RCC 7860 (cell line): ENCODE measurements around the gene NANOGP8.
"Not testable (repeated sequence)": the region's sequence is repeated elsewhere in the genome, so short reads cannot be mapped to it uniquely, and the experiment has no call there.

Source experiments
- DNase-seq: peaks from one replicate; pipeline ENCODE4 v3.0.0-alpha.2; 2015; ENCODE audit warnings: low spot score
- FAIRE-seq: peaks from 2 replicates; lab custom pipeline; 2012; peaks lifted over from hg19 to GRCh38; lab: Jason Lieb, UNC

Gene NANOGP8

DNA sequence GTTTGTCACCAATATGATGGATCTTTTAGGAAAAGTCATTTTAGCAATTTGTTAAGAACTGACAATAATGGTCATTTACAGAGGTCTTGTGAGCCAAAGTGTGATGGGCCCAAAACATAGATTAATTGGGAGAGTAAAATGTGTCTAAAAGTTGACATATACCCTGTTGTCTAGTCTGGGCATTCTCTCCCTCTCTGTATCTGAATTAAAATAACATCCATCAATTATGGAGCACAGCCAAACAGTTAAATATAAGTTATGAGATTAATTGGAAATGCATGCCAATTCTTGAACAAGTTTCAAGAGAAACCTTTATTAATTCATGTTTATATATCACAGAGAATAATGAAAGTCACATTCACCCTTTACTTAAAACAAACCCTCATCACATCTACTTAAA lies 13.6 kb upstream of the NANOGP8 start:
- FAIRE-seq (no peak), DNase-seq (no peak)

DNA sequence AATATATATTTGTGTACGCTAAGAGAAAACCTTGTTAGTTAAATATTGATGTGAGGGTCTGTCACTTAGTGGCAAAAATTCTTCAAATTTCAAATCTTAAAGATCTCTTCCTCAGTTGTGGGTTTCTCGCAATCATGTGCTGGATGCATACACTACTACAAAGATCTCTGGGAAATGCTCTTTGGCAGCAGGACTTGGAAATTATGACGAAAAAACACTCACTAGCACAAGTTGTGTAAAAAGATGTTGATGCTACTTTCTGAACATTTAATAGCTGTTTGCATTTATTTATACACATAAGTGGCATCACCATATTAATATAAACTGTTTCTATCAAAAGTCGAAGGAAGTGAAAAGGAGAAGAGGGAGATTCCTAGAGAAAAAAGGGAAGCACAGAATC lies 10.8 kb upstream of the NANOGP8 start:
- FAIRE-seq: no peak
- no peak for DNase-seq

DNA sequence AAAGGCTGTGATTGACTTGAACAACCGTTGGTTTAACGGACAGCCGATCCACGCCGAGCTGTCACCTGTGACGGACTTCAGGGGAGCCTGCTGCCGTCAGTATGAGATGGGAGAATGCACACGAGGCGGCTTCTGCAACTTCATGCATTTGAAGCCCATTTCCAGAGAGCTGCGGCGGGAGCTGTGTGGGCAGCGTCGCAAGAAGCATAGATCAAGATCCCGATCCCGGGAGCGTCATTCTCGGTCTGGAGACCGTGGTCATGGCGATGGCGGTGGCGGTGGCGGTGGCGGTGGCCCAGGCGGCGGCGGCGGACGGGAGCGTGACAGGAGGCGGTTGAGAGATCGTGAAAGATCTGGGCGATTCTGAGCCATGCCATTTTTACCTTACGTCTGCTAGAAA lies 7.8 kb upstream of the NANOGP8 start:
- DNase-seq: no peak
- no peak for FAIRE-seq

DNA sequence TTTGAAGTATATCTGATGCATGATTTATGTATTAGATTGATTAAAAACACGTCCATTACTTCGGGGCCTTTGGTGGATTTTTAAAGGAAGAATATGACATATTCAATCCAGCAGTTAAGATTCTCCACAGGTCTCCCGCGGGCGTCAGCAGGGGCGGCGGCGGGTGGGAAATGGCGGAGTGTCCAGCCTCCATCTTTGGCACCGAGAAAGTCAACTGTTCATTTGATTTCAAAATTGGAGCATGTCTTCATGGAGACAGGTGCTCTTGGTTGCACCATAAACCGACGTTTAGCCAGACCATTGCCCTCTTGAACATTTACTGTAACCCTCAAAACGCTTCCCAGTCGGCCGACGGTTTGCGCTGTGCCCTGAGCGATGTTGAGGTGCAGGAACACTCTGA lies 7.2 kb upstream of the NANOGP8 start:
- FAIRE-seq: no peak
- no peak for DNase-seq

DNA sequence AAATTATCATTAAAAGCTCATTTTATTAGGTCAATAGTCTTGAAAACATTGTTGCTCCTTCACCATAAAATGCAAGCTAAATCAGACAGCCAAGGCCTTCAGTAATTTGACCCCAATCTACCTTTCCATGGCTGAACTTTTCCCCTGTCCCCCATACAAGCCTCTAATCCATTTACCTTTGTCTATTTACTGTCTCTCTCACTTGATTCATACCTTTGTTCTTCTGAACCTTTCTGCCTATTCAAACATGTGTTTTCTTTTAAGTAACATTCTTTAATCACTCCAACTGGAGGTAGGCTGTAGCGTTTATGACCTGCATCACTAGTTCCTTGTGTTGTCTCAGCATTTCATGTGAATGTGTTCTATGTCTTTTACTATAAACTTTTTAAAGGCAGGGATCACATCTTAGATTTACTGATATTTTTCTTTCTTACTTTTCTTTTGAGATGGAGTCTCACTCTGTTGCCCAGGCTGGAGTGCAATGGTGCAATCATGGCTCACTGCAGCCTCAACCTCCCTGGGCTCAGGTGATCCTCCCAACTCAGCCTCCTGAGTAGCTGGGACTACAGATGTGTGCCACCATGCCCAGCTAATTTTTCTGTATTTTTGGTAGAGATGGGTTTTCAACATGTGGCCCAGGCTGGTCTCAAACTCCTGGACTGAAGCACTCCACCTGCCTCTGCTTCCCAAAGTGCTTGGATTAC lies 5.2 kb upstream of the NANOGP8 start:
- FAIRE-seq (no peak), DNase-seq (no peak)

DNA sequence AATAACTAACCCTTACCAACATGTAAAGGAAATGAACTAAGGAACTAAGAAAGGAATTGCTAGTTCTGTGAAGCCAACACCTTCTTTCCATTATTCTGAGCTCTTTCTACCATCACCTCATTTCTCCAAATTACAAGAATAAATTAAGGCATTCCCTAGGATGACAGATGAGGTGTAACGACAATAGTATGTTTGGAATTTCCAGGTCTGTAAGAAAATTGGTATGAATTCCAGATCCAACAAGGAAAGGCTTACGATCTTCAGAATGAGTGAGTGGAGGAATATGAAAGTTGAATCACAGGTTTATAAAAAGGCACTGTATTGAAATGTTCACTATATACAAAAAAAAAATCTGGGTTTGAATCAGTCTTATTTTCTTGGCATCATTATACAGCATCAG lies 4.5 kb upstream of the NANOGP8 start:
- DNase-seq (no peak), FAIRE-seq (no peak)

DNA sequence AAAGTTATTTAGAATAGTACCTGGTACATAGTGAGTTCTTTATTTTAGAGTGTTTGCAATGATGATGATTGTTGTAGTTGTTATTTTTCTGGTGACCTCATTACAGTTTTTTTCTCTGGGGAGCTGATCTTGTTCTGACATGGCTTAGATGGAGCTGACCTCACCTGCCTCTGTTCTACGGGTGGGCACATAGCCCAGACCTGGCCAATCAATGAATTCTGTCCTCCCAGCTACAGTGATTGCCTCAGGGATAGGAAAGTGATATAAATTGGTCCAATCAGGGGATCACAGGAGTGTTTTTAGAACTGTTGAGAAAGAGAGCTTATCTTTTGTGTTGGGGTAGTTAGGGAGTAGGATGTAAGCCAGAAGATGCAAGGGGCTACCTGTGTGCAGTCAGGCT lies 3.2 kb upstream of the NANOGP8 start:
- FAIRE-seq: no peak

DNA sequence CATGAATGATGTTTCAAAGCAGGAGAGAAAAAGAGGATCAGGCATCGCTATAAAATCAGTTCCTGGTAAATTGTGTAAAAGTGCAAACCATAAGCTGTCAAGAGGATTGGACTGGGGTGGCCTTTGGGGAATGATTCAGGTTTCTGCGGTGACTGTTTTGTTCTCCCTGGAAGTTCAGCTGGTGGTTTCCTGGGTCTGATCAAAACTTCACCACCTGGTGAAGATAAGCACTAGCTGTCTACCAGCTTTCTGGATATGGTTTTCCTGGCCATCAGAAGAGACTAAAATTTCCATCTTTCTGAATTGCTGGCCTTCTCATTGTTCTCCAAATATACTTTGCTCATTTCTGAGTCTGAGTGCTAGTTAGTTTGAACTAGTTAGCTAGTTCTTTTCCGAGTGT lies 2.7 kb upstream of the NANOGP8 start:
- no peak for DNase-seq
- FAIRE-seq: no peak

More for the DNA sequence above, 3.2 kb upstream of the NANOGP8 start:
- no peak for DNase-seq

DNA sequence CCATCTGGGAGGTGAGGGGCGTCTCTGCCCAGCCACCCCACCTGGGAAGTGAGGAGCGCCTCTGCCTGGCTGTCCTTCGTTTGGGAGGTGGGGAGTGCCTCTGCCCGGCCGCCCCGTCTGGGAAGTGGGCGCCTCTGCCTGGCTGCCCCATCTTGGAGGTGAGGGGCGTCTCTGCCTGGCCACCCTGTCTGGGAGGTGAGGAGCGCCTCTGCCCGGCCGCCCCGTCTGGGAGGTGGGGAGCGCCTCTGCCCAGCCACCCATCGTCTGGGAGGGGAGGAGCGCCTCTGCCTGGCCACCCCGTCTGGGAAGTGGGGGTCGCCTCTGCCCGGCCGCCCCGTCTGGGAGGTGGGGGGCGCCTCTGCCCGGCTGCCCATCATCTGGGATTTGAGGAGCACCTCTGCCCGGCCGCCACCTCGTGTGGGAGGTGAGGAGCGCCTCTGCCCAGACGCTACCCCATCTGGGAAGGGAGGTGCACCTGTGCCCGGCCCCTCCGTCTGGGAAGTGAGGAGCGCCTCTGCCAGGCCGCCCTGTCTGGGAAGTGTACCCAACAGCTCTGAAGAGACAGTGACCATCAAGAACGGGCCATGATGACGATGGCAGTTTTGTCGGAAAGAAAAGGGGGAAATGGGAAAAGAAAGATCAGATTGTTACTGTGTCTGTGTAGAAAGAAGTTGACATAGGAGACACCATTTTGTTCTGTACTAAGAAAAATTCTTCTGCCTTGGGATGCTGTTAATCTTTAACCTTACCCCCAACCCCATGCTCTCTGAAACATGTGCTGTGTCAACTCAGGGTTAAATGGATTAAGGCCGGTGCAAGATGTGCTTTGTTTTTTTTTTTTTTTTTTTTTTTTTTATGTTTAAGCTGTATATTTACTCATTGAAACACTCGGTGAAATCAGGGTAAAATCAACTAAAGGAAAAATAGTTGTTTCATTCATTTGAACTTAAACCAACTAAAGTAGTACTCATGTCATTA lies 2.4 kb downstream of the NANOGP8 start:
- FAIRE-seq, DNase-seq: not testable (repeated sequence)

DNA sequence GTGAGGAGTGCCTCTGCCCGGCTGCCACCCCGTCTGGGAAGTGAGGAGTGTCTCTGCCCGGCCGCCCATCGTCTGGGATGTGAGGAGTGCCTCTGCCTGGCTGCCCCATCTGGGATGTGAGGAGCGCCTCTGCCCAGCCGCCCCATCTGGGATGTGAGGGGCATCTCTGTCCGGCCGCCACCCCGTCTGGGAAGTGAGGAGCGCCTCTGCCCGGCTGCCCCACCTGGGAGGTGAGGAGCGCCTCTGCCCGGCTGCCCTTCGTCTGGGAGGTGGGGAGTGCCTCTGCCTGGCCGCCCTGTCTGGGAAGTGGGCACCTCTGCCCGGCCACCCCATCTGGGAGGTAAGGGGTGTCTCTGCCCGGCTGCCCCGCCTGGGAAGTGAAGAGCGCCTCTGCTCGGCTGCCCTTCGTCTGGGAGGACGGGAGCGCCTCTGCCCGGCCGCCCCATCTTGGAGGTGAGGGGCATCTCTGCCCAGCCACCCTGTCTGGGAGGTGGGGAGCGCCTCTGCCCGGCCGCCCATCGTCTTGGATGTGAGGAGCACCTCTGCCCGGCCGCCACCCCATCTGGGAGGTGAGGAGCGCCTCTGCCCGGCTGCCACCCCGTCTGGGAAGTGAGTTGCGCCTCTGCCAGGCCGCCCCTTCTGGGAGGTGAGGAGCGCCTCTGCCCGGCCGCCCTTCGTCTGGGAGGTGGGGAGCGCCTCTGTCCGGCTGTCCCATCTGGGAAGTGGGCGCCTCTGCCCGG lies 3.3 kb downstream of the NANOGP8 start:
- not testable (repeated sequence) for FAIRE-seq, DNase-seq

DNA sequence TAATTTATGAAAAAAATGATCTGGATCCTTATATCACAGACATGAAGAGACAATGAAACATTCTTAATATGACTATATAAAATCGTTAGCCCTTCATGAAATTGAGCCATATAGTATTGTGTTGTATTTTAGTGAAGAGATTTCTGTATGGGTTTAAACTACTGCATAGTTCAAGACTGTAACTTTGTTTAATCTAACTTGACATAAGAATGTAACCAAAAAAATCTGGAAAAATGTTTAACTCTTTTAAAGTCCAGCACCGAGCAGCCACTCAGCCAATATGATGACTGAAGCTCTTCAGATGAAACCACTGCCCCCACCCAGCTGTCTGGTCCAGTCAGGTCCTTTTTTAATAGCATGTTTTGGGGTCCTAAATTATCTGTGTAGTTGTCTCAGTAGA lies 4.9 kb downstream of the NANOGP8 start:
- no peak for FAIRE-seq

DNA sequence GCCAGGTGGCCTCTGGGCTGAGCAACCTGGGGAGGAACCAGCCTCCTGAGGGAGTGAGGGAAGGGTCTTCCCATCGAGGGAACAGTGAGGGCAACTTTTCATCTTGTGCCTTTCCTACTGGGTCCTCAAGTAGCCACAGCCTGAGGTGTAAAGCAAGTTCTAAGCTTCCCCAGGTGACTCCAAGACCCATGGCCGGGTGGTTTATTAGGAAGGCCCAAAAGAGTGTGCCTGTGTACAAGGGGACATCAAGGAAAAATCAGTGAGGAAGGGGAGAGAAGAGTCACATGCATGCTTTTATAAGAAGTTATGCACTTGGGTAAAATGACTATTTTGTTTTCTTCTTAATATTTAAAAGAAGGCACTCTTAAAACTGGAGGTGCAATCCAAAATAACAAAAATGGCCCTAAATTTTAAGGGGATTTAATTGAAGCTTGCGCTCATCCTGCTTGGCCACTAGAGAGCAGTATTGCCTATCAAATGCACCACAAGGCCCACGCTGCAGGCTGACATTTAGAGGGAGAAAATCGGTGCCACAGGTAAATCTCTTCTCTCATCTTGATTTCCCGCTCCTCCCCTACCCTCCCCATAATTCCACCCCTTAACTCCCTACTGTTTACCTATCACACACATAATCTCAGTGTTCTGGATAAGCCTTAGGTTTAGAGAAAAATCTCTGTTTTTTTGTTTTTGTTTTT lies 6.7 kb downstream of the NANOGP8 start:
- DNase-seq (peak; percentile 23), FAIRE-seq (no peak)

More for the DNA sequence above, 4.9 kb downstream of the NANOGP8 start:
- no peak for DNase-seq

DNA sequence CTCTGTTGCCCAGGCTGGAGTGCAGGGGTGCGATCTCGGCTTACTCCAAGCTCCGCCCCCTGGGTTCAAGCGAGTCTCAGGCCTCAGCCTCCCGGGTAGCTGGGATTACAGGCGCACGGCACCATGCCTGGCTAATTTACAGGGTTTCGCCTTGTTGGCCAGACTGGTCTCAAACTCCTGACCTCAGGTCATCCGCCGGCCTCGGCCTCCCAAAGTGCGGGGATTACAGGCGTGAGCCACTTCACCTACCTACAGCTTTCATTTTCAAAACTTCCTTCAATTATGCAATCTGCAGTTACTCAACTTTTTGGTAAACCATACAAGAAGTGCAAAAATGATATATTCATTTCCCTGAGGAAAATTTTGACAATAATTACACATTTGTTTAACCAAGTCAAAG lies 14.0 kb downstream of the NANOGP8 start:
- FAIRE-seq (no peak), DNase-seq (no peak)

DNA sequence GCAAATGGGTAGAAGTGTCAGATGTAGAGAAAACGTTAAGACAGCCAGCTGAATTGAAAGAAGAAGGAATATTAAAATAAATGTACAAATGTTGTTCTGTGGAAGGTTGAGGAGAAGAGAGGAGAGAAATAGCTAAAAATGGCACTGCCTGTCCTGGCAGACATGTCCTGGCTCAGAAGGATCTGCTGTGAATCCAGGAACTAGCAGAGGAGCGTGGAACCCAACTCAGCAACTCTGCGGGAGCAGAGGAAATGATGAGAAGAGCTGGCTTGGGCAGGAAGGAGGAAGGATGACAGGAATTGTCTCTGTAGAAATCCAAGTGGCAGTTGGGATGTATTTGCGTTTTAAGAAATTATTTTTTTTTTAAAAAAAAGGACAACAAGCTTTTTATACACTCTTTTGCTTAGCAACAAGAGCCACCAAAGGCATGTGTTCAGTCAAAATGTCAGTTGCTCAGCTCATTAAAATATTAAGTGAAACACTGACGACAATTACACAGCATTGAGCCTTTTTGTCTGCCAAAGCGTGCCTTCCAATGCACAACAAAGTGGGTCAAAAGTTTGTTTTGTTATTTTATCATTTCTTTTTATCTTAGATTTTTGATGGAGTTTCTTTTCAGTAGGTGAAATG lies 16.1 kb downstream of the NANOGP8 start:
- DNase-seq: no peak
- no peak for FAIRE-seq

DNA sequence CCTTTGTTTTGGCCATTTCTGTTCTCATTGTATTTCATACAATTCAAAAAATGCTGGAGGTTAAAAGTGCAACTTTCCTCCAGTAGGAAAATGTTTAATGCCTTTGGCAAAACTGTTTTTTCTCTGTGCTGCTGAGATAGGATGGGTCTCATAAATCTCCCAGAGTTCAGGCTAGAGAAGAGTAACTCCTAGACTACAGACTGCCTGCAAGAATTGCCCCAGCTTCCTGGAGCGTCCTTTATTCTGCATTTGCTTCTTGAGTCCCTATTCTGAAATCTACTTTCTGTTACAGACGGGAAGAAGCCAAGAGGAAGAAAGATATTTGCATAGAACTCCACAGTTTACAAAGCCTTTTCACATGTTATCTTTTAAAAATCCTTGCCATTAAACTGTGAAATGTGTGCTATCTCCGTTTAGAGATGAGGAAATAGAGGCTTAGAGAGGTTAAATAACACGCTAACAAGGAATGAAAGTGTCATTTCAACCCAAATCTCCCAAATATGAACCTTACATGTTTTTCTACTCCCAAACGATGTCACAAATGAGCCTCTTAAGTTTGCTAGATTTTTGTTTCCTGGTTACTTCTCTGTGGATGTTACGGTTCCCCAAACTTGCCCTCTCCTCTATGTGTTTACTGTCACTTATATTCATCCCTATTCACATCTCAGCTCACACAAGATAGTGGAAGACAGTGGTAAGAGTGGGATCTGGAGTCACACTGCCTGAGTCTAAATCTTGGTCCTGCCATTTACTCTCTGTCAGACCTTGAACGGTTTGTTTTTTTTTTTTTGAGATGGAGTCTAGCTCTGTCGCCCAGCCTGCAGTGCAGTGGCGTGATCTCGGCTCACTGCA lies 17.4 kb downstream of the NANOGP8 start:
- FAIRE-seq: no peak
- DNase-seq: no peak

DNA sequence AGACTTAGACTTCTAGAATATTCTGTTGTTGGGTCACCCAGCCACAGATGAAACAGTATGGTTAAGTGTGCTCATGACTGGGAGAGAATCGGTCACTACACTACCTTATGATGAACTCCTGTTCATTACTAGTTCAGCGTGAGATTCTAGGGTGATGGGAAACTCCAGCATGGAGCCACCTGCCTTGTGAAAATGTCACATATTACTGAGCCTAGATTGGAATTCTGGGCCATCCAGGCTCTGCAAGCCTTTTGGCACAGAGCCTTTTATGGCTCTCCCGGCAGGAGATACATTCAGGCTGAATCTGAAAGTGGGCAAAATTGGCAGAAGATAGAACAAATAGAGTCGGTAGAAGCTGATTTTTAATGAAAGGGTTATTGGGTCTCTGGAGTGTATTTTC lies 19.0 kb downstream of the NANOGP8 start:
- no peak for DNase-seq
- no peak for FAIRE-seq

DNA sequence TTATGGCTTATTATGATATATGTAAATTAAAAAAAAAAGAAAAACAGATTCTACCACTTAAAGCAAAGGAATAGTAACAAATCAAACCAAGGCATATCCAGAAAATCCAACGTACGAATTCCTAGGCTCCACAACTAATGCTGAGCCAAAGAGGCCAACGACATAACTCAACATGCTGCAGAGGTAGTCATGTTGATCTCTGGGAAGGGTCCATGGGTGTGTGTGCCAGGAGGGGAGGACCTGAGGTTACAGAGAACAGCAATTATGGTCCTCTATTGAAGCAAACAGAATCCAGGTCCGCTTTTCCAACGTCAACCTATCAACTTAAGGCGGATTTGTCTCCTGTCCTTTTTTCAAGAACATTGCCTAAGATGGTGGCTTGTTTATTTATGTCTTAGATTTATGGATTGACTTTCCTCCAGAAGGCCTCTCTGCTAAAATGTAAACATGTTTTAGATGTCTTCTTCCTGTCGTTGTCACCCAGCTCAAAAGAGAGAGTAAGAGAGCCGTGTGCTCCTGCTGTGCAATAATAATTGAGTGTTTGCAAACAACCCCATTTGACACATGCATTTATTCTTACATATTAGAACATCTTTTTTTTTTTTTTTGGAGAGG lies 20.4 kb downstream of the NANOGP8 start:
- FAIRE-seq (no peak), DNase-seq (no peak)

DNA sequence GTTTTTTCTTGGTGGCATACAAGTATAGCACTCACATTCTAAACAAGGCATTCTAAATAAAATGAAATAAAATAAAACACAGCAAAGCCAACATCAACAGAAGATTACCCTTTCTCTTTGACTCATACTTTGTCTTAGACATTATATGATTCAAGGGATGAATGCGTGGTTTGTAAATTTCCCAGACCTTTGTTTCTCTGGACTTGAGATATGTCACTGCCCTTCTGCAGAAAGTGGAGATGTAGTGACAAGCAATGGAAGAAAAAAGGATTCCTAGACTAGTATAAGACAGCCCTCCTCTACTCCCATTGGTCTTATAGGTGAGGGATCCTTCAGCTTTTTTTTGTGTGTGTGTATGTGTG lies 22.4 kb downstream of the NANOGP8 start:
- DNase-seq (no peak), FAIRE-seq (no peak)
